GM19372 (cell line): ENCODE data around the gene DUSP8.
A peak's percentile ranks its signal among the peaks of the same experiment; 100 is the strongest.
"Not testable (repeated sequence)": the region's sequence is repeated elsewhere in the genome, so short reads cannot be mapped to it uniquely, and the experiment has no call there.

Experiments used
- ATAC-seq: cut with Tn5 transposase; IDR thresholded peaks from one replicate; pipeline ENCODE4 v1.9.1; 2021; ENCODE audit warnings: mild to moderate bottlenecking, low read depth, moderate library complexity; ENCODE audit not compliant: unreplicated experiment

DUSP8 gene, protein sequence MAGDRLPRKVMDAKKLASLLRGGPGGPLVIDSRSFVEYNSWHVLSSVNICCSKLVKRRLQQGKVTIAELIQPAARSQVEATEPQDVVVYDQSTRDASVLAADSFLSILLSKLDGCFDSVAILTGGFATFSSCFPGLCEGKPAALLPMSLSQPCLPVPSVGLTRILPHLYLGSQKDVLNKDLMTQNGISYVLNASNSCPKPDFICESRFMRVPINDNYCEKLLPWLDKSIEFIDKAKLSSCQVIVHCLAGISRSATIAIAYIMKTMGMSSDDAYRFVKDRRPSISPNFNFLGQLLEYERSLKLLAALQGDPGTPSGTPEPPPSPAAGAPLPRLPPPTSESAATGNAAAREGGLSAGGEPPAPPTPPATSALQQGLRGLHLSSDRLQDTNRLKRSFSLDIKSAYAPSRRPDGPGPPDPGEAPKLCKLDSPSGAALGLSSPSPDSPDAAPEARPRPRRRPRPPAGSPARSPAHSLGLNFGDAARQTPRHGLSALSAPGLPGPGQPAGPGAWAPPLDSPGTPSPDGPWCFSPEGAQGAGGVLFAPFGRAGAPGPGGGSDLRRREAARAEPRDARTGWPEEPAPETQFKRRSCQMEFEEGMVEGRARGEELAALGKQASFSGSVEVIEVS

GRCh38 chr11:1572197-1573076, at the start of gene DUSP8:
DUSP8 (minus strand) TSS chr11:1572271; CDS start chr11:1565826, 6,445 bp downstream.
- ATAC-seq = peak; percentile 58

DNA sequence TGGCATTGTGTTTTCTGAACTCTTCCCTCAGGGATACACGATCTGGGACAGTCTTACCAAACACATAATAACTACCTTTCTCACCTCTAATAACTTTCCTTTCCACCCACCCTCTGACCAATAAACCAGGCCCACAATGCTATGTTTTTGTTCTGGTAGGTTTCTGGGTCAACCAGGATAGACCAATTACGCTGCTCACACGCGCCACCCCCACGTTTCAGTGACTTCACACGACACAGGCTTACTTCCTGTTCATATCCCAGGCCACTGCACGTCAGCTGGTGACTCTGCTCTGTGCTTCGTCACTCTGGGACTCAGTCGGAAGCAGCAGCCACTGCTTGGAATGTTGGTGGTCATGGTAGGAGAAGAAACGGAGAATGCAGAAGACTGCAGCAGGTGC, 47.4 kb upstream of the DUSP8 start:
- ATAC-seq = no peak

DNA sequence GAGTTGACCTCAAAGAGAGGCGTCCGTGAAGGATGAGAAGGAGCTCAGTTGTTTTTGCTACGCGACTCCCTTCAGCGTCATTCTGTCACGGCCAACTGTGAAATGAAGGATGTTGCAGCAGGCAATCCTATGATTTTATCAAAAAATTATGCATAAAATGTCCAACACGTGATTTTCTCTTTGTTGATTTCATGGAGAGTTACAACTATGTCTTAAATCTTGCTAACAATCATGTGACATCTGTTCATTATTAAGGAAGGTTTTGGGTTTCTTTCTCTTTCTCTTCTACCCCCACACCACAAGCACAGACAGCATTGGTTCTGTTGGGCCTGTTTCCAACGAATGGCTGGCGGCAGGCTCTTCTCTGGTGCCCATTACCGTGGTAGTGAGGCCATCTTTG, 46.2 kb upstream of the DUSP8 start:
- no peak for ATAC-seq

- ATAC-seq = no peak
These were observed 36.3 kb upstream of the DUSP8 start, which contains the start of gene KRTAP5-3 for GRCh38 chr11:1608363-1608762. KRTAP5-3 (minus strand) TSS chr11:1608463; CDS start chr11:1608385, 78 bp downstream.

GRCh38 chr11:1607901-1608300, 35.8 kb upstream of the DUSP8 start:
- ATAC-seq = not testable (repeated sequence)

- not testable (repeated sequence) for ATAC-seq
These were observed 35.2 kb upstream of the DUSP8 start for GRCh38 chr11:1607156-1607845.

DNA sequence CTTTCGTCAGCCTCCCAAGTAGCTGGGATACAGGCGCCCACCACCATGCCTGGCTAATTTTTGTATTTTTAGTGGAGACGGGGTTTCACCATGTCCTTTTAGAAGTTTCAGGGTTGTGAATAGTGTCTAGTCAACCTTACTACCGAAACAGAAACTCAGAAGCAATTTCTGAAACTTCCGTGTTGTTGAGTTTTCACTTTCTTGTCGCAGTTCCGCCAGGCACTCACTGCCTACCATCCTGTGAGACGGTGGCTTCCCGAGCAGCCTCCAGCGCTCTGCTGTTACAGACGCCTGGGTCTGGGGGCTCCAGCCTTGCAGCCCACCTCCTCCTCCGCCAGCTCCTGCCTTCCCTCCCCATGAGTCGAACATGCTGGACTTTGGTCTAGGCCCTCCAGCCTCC, 33.9 kb upstream of the DUSP8 start:
- ATAC-seq = not testable (repeated sequence)

DNA sequence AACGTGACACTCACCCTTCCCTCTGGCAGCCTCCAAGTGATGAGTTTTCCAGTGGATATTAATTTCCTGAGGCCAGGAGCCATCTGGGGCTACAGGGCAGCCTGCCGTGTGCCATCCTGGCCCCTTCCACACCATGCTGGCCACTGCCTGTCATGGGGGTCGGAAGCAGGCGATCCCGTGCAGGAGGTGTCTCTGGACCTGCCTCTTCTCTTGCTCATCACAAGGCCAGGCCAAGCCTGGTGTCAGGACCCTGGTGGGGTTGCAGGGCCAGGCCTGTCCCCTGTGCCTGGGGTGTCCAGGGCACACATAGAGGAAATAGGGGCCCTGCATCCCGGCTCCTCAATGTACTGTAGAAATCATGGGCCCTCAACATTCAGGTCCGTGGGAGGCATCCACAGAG, 32.6 kb upstream of the DUSP8 start:
- no peak for ATAC-seq

GRCh38 chr11:1604181-1604580, 32.1 kb upstream of the DUSP8 start:
- ATAC-seq = no peak

- no peak for ATAC-seq
These were observed 31.6 kb upstream of the DUSP8 start for GRCh38 chr11:1603629-1604028.

DNA sequence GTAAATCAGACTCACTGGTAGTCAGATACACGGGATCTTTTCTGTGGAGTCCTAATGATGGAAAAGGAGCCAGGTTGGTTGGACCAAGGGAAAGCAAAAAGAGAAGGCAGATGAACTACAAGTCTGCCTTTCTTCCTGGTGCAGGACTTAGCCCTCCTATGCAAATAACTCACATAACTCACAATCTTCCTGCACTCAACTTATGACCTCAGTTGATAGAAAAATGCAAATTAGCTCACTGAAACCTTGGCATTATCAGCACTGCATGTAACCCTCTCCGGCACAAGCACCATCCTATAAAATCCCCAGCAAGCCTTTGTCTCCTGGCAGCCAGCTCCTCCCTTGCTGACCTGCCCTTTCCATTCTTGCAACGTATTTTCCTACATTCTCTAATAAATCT, 29.6 kb upstream of the DUSP8 start:
- ATAC-seq = not testable (repeated sequence)

DNA sequence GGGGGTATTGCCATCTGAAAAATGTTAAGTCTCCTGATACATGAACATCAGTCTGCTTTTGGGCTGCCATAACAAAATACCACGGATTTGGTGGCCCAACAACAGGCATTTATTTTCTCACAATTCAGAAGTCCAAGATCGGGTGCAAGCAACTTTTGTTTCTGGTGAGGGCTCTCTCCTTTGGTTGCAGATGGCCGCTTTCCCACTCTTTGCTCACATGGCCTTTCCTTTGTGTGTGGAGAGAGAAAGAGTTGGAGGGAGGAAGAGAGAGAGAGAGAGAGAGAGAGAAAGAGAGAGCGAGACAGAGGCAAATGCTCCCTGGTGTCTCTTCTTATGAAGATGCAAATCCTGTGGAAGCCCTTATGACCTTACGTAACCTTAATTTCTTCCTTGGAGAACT, 28.6 kb upstream of the DUSP8 start:
- ATAC-seq = no peak

DNA sequence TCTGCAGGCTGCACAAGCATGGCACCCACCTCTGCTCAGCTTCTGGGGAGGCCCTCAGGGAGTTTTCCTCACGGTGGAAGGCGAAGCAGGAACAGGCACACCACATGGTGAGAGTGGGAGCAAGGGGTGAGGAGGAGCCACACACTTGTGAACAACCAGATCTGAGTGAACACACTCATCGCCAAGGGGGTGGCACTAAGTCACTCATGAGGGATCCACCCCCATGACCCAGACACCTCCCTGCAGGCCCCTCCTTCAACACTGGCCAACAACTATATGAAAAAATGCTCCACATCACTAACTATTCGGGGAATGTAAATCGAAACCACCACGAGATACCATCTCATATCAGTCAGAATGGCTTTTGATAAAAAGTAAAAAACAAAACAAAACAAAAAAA, 26.7 kb upstream of the DUSP8 start:
- no peak for ATAC-seq

DNA sequence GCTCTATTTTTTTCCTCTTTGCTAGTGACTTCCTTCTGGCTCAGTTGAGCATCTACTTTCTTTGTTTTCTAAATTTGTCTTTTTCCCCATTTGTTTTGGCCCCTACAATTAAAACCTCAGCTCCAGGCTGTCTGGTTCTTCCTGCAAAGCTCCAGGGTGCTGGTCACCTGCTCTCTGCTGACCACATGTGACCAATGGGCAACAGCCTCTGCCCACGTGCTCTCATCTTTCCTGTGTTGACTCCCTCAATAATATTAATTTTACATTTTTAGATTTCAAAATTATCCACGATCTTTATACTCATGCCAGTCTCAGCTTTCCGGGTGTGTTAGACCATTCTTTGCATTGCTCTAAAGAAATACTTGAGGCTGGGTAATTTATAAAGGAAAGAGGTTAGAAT, 26.3 kb upstream of the DUSP8 start:
- ATAC-seq = not testable (repeated sequence)

DNA sequence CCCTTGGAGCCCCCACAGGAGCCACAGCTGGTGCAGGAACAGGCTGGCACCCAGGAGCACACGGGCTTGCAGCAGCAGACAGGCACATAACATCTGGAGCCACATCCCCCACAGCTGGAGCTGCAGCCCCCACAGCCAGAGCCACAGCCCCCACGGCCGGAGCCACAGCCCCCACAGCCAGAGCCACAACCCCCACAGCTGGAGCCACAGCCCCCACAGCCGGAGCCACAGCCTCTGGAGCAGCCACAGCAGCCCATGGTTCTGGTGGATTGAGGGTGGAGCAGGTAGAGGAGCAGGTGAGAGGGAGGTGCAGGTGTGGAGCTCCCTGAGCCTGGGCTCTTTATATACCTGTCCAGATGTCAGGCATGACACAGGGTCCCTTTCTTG, 25.9 kb upstream of the DUSP8 start, which contains the start of gene KRTAP5-2:
TSS of gene KRTAP5-2 (minus strand) at position 301 of the 387 bp plus-strand sequence. CDS start at position 257, 44 bp downstream.
- no peak for ATAC-seq

DNA sequence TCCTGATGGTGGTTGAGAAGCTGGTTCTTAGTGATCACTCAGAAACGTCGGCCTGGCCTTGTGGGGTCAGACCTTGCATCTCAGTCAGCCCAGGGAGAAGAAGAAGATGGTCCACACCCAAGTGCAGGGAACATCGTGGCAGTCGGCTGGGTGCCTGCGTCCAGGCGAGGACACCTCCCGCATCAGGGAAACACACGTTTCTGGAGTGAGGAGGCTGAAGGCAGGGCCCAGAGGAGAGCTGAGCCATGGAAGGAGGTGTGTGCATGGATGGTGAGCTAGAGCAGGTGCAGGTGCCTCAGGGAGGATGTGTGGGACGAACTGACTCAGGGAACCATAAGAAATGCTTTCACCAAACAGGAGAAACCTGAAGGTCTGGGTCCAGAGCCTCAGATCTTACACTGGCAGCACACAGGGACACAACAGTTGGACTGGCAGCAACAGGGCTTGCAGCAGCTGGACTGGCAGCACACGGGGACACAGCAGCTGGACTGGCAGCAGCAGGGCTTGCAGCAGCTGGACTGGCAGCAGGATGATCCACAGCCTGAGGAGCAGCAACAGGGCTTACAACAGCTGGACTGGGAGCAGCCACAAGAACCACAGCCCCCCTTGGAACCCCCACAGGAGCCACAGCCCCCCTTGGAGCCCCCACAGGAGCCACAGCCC, 25.4 kb upstream of the DUSP8 start:
- no peak for ATAC-seq

- ATAC-seq = not testable (repeated sequence)
These were observed 24.6 kb upstream of the DUSP8 start for GRCh38 chr11:1596576-1597121.

- not testable (repeated sequence) for ATAC-seq
These were observed 24.0 kb upstream of the DUSP8 start for GRCh38 chr11:1595994-1596575.

- no peak for ATAC-seq
These were observed 20.6 kb upstream of the DUSP8 start for GRCh38 chr11:1592628-1593027.
